ENCODE results near the gene DPY19L1. TPM values are rescaled to one million over a fixed set of nuclear protein-coding genes. Genes with fewer than 3 reads are reported as not detected.
"Not testable (repeated sequence)": the region's sequence is repeated elsewhere in the genome, so short reads cannot be mapped to it uniquely, and the experiment has no call there.

The DPY19L1 gene
- total RNA-seq, 1 experiment from 2014 or later, result 9.0 TPM

DNA sequence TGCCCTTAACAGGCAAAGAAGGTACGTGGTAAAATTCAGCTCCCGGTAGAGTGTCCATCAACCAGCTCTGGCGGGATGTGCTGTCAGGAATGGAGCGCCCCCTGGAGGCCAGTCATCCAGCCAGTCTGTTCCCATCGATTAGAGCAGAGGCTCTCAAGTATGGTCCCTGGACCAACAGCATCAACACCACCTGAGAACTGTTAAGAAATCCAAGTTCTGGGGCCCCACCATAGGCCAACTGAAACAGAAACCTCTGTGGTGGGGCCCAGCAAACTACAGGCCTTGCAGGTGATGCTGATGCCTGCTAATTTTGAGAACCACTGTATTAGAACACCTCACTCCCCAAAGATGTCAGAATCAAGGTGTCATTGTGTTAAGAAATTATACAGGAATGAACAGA lies 109.2 kb downstream of the DPY19L1 start:
- TF ChIP-seq, protein P1, sequence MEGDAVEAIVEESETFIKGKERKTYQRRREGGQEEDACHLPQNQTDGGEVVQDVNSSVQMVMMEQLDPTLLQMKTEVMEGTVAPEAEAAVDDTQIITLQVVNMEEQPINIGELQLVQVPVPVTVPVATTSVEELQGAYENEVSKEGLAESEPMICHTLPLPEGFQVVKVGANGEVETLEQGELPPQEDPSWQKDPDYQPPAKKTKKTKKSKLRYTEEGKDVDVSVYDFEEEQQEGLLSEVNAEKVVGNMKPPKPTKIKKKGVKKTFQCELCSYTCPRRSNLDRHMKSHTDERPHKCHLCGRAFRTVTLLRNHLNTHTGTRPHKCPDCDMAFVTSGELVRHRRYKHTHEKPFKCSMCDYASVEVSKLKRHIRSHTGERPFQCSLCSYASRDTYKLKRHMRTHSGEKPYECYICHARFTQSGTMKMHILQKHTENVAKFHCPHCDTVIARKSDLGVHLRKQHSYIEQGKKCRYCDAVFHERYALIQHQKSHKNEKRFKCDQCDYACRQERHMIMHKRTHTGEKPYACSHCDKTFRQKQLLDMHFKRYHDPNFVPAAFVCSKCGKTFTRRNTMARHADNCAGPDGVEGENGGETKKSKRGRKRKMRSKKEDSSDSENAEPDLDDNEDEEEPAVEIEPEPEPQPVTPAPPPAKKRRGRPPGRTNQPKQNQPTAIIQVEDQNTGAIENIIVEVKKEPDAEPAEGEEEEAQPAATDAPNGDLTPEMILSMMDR (IDR thresholded peaks at IDR 0.05; ENCODE audit: unreplicated experiment), result peak; percentile 41
- Mint-ChIP-seq H3K36me3 (ENCODE audit: insufficient read depth, unreplicated experiment) (no peaks in the 10 kb centered on the region), H3K4me1 (ENCODE audit: insufficient read depth, unreplicated experiment) (no peaks in the 10 kb centered on the region), H3K9me3 (ENCODE audit: unreplicated experiment) (no peaks in the 10 kb centered on the region), H3K4me3 (ENCODE audit: unreplicated experiment) (no peak overlapping the region), H3K27me3 (ENCODE audit: insufficient read depth, unreplicated experiment) (no peaks in the 10 kb centered on the region), H3K27ac (ENCODE audit: low read depth, unreplicated experiment) (no peak overlapping the region)
- no TSS peak for BruUV-seq (replicated peaks)
- peak; percentile 56 for DNase-seq (ENCODE audit: unreplicated experiment)
- ChIA-PET POLR2A (no interaction called here), CTCF (interaction anchor here (0.5 to 1.1 kb wide), 3 partner anchors 11 to 545 kb away, joined by 3 read pairs; no protein-coding TSS in a partner anchor)
- intact Hi-C loops (cut with micrococcal nuclease), result loop anchor here (5.0 to 10.0 kb wide), 2 partner anchors 106 to 107 kb away; partner anchors contain the start of gene DPY19L1

DNA sequence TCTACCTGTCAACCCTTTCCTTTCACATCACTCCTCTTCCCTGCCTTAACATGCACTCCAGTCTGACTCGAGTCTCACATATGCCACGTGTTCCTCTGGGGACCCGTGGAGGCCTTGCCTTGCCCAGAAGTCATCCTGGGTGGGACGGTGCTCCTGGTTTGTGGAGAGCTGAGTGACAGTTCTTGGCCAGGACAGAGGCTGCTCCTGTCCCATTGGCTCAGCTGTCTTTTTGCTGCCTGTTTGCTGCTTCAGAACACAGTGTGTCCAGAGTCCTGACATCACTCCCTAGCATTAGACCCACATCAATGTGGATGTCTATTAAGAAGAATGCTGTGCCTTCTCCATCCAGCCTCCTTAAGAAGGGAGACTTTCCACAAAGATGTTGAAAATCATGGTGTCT lies 116.8 kb downstream of the DPY19L1 start:
- H3K27ac Mint-ChIP-seq (ENCODE audit: low read depth, unreplicated experiment); H3K36me3 Mint-ChIP-seq (ENCODE audit: insufficient read depth, unreplicated experiment); H3K4me1 Mint-ChIP-seq (ENCODE audit: insufficient read depth, unreplicated experiment); DNase-seq (ENCODE audit: unreplicated experiment); CTCF ChIA-PET; H3K4me3 Mint-ChIP-seq (ENCODE audit: unreplicated experiment); BruUV-seq (replicated peaks); POLR2A ChIA-PET; H3K27me3 Mint-ChIP-seq (ENCODE audit: insufficient read depth, unreplicated experiment): not testable (repeated sequence)
- H3K9me3 Mint-ChIP-seq (ENCODE audit: unreplicated experiment), result peaks cover 12% of the 10 kb centered on the region
- intact Hi-C loops (cut with micrococcal nuclease), result loop anchor here (10.0 kb wide), 1 partner anchor 114 kb away; the partner anchor contains the start of gene DPY19L1

DNA sequence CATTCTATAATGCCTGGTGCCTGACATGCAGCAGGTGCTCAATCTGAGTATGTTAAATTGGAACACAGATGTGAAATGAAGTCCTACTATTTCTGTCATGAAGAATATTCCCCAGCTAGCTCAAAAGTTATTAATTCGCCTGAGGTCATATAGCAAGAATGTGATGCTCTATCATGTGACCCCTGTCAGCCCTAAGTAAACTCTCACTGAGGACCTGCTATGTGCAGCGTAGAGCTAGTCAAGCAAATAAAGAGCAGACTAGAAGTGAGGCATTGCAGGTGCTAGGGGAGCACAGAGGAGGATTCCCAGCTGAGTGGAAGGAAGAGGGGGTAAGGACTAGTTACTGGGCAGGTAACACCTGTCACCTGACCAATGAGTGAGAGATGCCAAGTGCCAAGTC lies 118.2 kb downstream of the DPY19L1 start:
- DNase-seq (ENCODE audit: unreplicated experiment); BruUV-seq (replicated peaks): not testable (repeated sequence)

DNA sequence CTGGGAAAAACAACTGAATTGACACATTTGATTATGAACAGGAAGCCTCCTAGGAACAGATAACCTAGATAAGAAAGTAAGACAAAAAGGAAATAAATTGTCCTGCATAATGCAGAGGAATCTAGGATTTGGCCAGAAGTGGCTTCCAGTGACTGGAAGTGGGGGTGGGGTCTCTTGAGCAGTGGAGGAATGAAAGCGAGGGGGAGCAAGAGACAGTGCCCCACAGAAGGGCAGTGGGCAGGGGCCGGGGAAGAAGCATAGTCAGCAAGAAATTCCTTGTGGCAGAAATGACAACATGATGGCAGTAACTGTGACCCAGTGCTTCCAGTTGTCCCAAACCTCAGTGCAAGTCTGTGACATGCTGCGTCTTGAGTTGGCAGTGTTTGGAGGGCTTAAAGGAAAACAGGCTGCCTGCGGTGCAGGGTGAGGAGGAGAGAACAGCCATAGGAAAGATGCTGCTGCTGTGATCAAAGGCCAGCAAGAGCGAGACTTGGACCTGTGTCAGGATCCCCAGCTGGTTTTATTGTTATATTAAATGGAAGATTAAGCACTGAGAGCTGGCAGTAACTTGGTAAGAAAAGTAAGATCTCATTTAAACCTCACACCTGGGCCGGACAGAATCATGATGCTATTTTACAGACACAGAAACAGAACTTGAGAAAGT lies 119.0 kb downstream of the DPY19L1 start:
- H3K27ac Mint-ChIP-seq (ENCODE audit: low read depth, unreplicated experiment); CTCF ChIA-PET; BruUV-seq (replicated peaks); H3K27me3 Mint-ChIP-seq (ENCODE audit: insufficient read depth, unreplicated experiment); intact Hi-C loops (cut with micrococcal nuclease); POLR2A ChIA-PET; H3K4me1 Mint-ChIP-seq (ENCODE audit: insufficient read depth, unreplicated experiment); H3K36me3 Mint-ChIP-seq (ENCODE audit: insufficient read depth, unreplicated experiment); DNase-seq (ENCODE audit: unreplicated experiment); H3K4me3 Mint-ChIP-seq (ENCODE audit: unreplicated experiment): not testable (repeated sequence)
- H3K9me3 Mint-ChIP-seq (ENCODE audit: unreplicated experiment), result peaks cover 12% of the 10 kb centered on the region

More for the DNA sequence above, 118.2 kb downstream of the DPY19L1 start:
- H3K27me3 Mint-ChIP-seq (ENCODE audit: insufficient read depth, unreplicated experiment); H3K4me1 Mint-ChIP-seq (ENCODE audit: insufficient read depth, unreplicated experiment); intact Hi-C loops (cut with micrococcal nuclease); CTCF ChIA-PET; H3K4me3 Mint-ChIP-seq (ENCODE audit: unreplicated experiment); H3K27ac Mint-ChIP-seq (ENCODE audit: low read depth, unreplicated experiment); H3K36me3 Mint-ChIP-seq (ENCODE audit: insufficient read depth, unreplicated experiment); POLR2A ChIA-PET: not testable (repeated sequence)
- H3K9me3 Mint-ChIP-seq (ENCODE audit: unreplicated experiment), result peaks cover 12% of the 10 kb centered on the region

DNA sequence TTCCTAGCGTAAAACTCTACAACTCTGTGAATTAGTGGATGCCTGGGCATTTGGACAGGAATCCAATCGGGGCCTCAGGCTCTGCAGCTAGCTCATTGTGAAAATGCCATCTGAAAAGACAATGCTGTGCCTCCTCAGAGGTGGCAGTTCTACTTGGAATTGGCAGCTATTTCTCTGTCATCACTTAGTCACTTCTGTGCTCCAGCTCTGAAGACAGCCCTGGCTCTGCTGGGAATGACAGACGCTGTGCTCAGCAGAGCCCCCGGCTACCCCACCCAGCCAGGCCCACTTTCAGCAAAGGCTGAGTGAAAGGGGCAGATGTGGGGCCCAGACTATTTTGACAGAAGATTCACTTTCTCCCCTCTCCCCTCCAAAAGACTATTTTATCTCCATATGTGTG lies 119.8 kb downstream of the DPY19L1 start:
- peaks cover 12% of the 10 kb centered on the region for H3K9me3 Mint-ChIP-seq (ENCODE audit: unreplicated experiment)
- H3K4me3 Mint-ChIP-seq (ENCODE audit: unreplicated experiment); CTCF ChIA-PET; H3K4me1 Mint-ChIP-seq (ENCODE audit: insufficient read depth, unreplicated experiment); H3K27ac Mint-ChIP-seq (ENCODE audit: low read depth, unreplicated experiment); H3K27me3 Mint-ChIP-seq (ENCODE audit: insufficient read depth, unreplicated experiment); POLR2A ChIA-PET; H3K36me3 Mint-ChIP-seq (ENCODE audit: insufficient read depth, unreplicated experiment); DNase-seq (ENCODE audit: unreplicated experiment); BruUV-seq (replicated peaks); intact Hi-C loops (cut with micrococcal nuclease): not testable (repeated sequence)

DNA sequence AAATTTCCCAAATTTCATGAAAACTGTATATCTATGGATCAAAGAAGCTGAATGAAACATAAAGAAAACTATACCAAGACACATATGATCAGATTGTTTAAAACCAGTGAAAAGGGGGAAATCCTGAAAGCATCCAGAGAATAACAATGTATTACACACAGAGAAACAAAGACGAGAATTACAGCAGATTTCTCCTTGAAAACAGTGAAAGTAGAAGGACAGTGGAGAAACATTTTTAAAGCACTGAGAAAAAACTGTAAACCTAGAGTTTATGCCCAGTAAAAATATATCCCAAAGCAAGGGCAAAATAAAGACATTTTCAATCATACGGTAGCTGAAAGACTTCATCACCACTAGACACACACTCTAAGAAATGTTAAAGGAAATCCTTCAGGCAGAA lies 121.0 kb downstream of the DPY19L1 start:
- POLR2A ChIA-PET, result no interaction called here
- Mint-ChIP-seq H3K27ac (ENCODE audit: low read depth, unreplicated experiment) (no peak overlapping the region), H3K4me1 (ENCODE audit: insufficient read depth, unreplicated experiment) (no peaks in the 10 kb centered on the region), H3K27me3 (ENCODE audit: insufficient read depth, unreplicated experiment) (no peaks in the 10 kb centered on the region), H3K4me3 (ENCODE audit: unreplicated experiment) (no peak overlapping the region), H3K9me3 (ENCODE audit: unreplicated experiment) (peaks cover 12% of the 10 kb centered on the region), H3K36me3 (ENCODE audit: insufficient read depth, unreplicated experiment) (no peaks in the 10 kb centered on the region)
- CTCF ChIA-PET, result no interaction called here
- no peak for DNase-seq (ENCODE audit: unreplicated experiment)
- no TSS peak for BruUV-seq (replicated peaks)
- TF ChIP-seq, protein P1 (IDR thresholded peaks at IDR 0.05; ENCODE audit: unreplicated experiment), result no peak
- intact Hi-C loops (cut with micrococcal nuclease), result no loop called here

Measured in MCF 10A (cell line).